Neuronal stem cell (in vitro differentiated cells): Measurements from ENCODE around the gene RASSF7.

ENCODE experiments used
- DNase-seq: peaks from one replicate; pipeline ENCODE4 v3.0.0-alpha.2; 2013; ENCODE audit warnings: low spot score
- H2AFZ ChIP-seq: one replicate; pipeline ENCODE4 v1.6.1; 2013; ENCODE audit warnings: mild to moderate bottlenecking, low read length, inconsistent platforms
- H2AK5ac ChIP-seq: 2 replicates; pipeline ENCODE4 v1.6.1; 2013; ENCODE audit warnings: low read depth, mild to moderate bottlenecking, inconsistent platforms, low read length, moderate library complexity, mixed read lengths
- H2BK120ac ChIP-seq: 2 replicates; pipeline ENCODE4 v1.6.1; 2013; ENCODE audit warnings: low read depth, mild to moderate bottlenecking, inconsistent platforms, low read length, moderate library complexity, mixed read lengths
- H2BK12ac ChIP-seq: one replicate; pipeline ENCODE4 v1.6.1; 2013; ENCODE audit warnings: low read length, inconsistent platforms
- H2BK15ac ChIP-seq: 2 replicates; pipeline ENCODE4 v1.6.1; 2013; ENCODE audit warnings: mild to moderate bottlenecking, low read length, inconsistent platforms, mixed read lengths
- H2BK5ac ChIP-seq: one replicate; pipeline ENCODE4 v1.6.1; 2013; ENCODE audit warnings: inconsistent platforms, mild to moderate bottlenecking, low read length, moderate library complexity
- H3K14ac ChIP-seq: one replicate; pipeline ENCODE4 v1.6.1; 2013; ENCODE audit warnings: low read length, inconsistent platforms
- H3K18ac ChIP-seq: 2 replicates; pipeline ENCODE4 v1.6.1; 2013; ENCODE audit warnings: low read length, inconsistent platforms
- H3K23ac ChIP-seq: 2 replicates; pipeline ENCODE4 v1.6.1; 2013; ENCODE audit warnings: low read depth, mild to moderate bottlenecking, mixed read lengths, low read length, inconsistent platforms; ENCODE audit not compliant: poor library complexity
- H3K27ac ChIP-seq: replicated peaks from 3 replicates; pipeline ENCODE4 v1.5.1; 2013; ENCODE audit warnings: low read length, inconsistent platforms
- H3K27me3 ChIP-seq, 3 experiments: 2 replicates each; pipeline ENCODE4 v1.6.1; 2013; ENCODE audit warnings: low read length in 3 of 3, mild to moderate bottlenecking in 2 of 3, inconsistent platforms in 1 of 3, low read depth in 1 of 3, mixed read lengths in 1 of 3, moderate library complexity in 1 of 3; ENCODE audit not compliant: control insufficient read depth in 3 of 3, insufficient read depth in 3 of 3
- H3K36me3 ChIP-seq, 2 donors: replicated peaks in 1 of 2; 2 replicates each; pipeline ENCODE4 v1.6.1; 2013; ENCODE audit warnings: low read length in 2 of 2; ENCODE audit not compliant: control insufficient read depth in 2 of 2, insufficient read depth in 2 of 2
- H3K4ac ChIP-seq: 2 replicates; pipeline ENCODE4 v1.6.1; 2013; ENCODE audit warnings: inconsistent platforms, mild to moderate bottlenecking, low read length, moderate library complexity
- H3K4me1 ChIP-seq, 2 donors: 1 replicate in 1 of 2; 2 replicates in 1 of 2; pipeline ENCODE4 v1.6.1; 2013; ENCODE audit warnings: low read length in 2 of 2, low read depth in 1 of 2; ENCODE audit not compliant: control insufficient read depth in 2 of 2, insufficient read depth in 1 of 2
- H3K4me2 ChIP-seq: one replicate; pipeline ENCODE4 v1.6.1; 2013; ENCODE audit warnings: mild to moderate bottlenecking, low read length, inconsistent platforms; ENCODE audit not compliant: insufficient read depth, poor library complexity, severe bottlenecking
- H3K4me3 ChIP-seq, 2 donors: 2 replicates each; pipeline ENCODE4 v1.5.1; 2013; ENCODE audit warnings: low read length in 2 of 2, mild to moderate bottlenecking in 2 of 2, inconsistent platforms in 1 of 2, moderate library complexity in 1 of 2
- H3K79me1 ChIP-seq: one replicate; pipeline ENCODE4 v1.6.1; 2013; ENCODE audit warnings: low read depth, mild to moderate bottlenecking, inconsistent platforms, low read length, moderate library complexity
- H3K9ac ChIP-seq: one replicate; pipeline ENCODE4 v1.6.1; 2013; ENCODE audit warnings: mild to moderate bottlenecking, low read depth, low read length, inconsistent platforms; ENCODE audit not compliant: poor library complexity
- H3K9me3 ChIP-seq, 2 donors: replicated peaks in 1 of 2; 2 replicates each; pipeline versions ENCODE3 to v1.6.1; 2013; ENCODE audit warnings: low read length in 2 of 2, mild to moderate bottlenecking in 2 of 2, inconsistent platforms in 1 of 2, low read depth in 1 of 2, mixed read lengths in 1 of 2, moderate library complexity in 1 of 2; ENCODE audit not compliant: control insufficient read depth in 2 of 2, insufficient read depth in 1 of 2
- H4K8ac ChIP-seq: one replicate; pipeline ENCODE4 v1.6.1; 2013; ENCODE audit warnings: low read depth, mild to moderate bottlenecking, inconsistent platforms, low read length, moderate library complexity
- H4K91ac ChIP-seq: one replicate; pipeline ENCODE4 v1.6.1; 2013; ENCODE audit warnings: low read length, low read depth, mild to moderate bottlenecking, inconsistent platforms; ENCODE audit not compliant: poor library complexity
- WGBS, 2 donors: extraction: QIAGEN DNeasy Blood & Tissue Kit; methylation state at CpG; one replicate each; pipeline ENCODE4 v1.1.7; 2013; ENCODE audit warnings: missing lambda C conversion rate in 2 of 2, mixed read lengths in 1 of 2; ENCODE audit not compliant: insufficient read length in 2 of 2, insufficient replicate concordance in 1 of 2; ENCODE audit errors: extremely low coverage in 2 of 2; 5-methylcytosine and 5-hydroxymethylcytosine counted together

Gene RASSF7

DNA sequence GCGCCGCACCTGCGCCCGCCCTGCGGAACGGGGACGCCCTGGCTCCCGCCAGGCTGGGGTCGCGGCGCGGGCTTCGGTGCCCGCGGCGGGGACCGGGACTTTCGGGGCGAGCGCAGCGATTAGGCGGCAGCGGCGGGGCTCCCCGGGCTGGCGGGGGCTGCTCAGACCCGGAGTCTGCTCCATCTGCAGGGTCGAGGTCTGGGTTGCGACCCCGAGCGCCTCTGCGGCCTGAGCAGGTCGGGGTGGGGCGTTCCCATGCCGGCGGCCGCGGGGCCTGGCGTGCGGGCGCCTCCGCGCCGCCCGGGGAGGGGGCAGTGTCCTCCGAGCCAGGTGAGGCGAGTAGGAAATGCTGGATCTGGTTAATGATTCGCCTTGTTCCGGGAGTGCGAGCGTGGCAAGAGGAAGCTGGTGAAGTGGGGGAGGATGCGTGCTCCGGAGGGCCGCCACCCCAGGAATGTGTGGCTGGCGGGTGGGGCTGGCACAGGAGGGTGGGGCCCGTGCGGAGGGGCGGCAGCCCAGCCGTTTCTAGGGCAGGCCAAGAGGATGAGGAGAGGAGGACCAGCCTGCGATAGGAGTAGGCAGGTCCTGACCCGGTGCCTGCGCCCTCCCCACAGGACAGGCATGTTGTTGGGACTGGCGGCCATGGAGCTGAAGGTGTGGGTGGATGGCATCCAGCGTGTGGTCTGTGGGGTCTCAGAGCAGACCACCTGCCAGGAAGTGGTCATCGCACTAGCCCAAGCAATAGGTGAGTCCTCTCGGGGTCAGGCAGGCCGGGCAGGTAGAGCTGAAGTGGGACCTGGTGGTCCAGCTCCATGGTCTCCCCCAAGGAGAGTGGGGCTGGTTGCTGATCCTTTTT lies 606 bp downstream of the RASSF7 start:
- Histone ChIP-seq H2BK5ac (peak overlapping the region; percentile 87), H3K27me3 (peaks cover 8 to 42% (median 20%) of the 10 kb centered on the region in 3 experiments), H3K79me1 (peaks cover 15% of the 10 kb centered on the region), H2BK15ac (peak overlapping the region; percentile 16), H2BK12ac (no peak overlapping the region), H4K91ac (no peak overlapping the region), H3K18ac (peak overlapping the region; percentile 92), H3K4me2 (peak overlapping the region; percentile 94), H3K9ac (peak overlapping the region; percentile 84), H2AK5ac (peak overlapping the region; percentile 68), H2BK120ac (no peak overlapping the region), H3K4me3 (peak overlapping the region; percentile 70 to 97), H3K36me3 (peaks cover 0 to 4% of the 10 kb centered on the region in 2 donors), H4K8ac (no peak overlapping the region), H3K23ac (peak overlapping the region; percentile 43), H3K4me1 (peaks cover 19 to 20% of the 10 kb centered on the region in 2 donors), H3K14ac (peak overlapping the region; percentile 38), H2AFZ (peak overlapping the region; percentile 99), H3K4ac (no peak overlapping the region), H3K9me3 (peaks cover 0 to 4% of the 10 kb centered on the region in 2 donors), H3K27ac (no peak overlapping the region)
- no CpG with 5 or more reads among the region's 67 CpGs for WGBS, 2 donors
- no peak for DNase-seq

- WGBS, 2 donors, result no CpG with 5 or more reads among the region's 29 CpGs
- Histone ChIP-seq H2AFZ (no peak overlapping the region), H3K4ac (no peak overlapping the region), H3K4me1 (peaks cover 17 to 21% of the 10 kb centered on the region in 2 donors), H3K27me3 (peaks cover under 1 to 35% (median 12%) of the 10 kb centered on the region in 3 experiments), H2BK15ac (no peak overlapping the region), H3K18ac (no peak overlapping the region), H3K4me2 (no peak overlapping the region), H3K14ac (no peak overlapping the region), H4K8ac (no peak overlapping the region), H3K79me1 (peaks cover 16% of the 10 kb centered on the region), H3K9me3 (peaks cover 0 to under 1% of the 10 kb centered on the region in 2 donors), H2AK5ac (peak overlapping the region; percentile 68), H2BK120ac (no peak overlapping the region), H4K91ac (no peak overlapping the region), H2BK12ac (peak overlapping the region; percentile 10), H3K23ac (peak overlapping the region; percentile 43), H2BK5ac (no peak overlapping the region), H3K4me3 (peak overlapping the region in 1 of 2 donors; percentile 70), H3K9ac (peak overlapping the region; percentile 84), H3K27ac (no peak overlapping the region), H3K36me3 (peaks cover 4% of the 10 kb centered on the region in 2 donors)
- DNase-seq, result no peak
Measured at GRCh38 chr11:562046-562645, 1.4 kb downstream of the RASSF7 start.

DNA sequence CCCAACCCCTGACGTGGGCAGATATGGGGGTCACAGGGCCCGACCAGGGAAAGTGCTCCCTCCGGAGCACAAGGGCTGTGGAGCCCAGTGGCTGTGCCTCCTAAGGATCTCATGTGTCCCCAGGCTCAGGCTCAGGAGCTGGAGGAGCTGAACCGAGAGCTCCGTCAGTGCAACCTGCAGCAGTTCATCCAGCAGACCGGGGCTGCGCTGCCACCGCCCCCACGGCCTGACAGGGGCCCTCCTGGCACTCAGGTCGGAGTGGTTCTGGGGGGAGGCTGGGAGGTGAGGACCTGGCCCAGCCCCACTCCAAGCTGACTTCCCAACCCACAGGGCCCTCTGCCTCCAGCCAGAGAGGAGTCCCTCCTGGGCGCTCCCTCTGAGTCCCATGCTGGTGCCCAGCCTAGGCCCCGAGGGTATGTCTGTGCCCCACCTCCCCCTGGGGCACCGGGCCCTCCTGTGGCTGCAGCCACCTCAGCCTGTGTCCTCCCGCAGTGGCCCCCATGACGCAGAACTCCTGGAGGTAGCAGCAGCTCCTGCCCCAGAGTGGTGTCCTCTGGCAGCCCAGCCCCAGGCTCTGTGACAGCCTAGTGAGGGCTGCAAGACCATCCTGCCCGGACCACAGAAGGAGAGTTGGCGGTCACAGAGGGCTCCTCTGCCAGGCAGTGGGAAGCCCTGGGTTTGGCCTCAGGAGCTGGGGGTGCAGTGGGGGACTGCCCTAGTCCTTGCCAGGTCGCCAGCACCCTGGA lies 2.5 kb downstream of the RASSF7 start:
- Histone ChIP-seq H3K4me3 (no peak overlapping the region), H3K18ac (no peak overlapping the region), H2AK5ac (peak overlapping the region; percentile 21), H4K91ac (no peak overlapping the region), H3K79me1 (peaks cover 19% of the 10 kb centered on the region), H4K8ac (peak overlapping the region; percentile 17), H3K9ac (no peak overlapping the region), H3K14ac (no peak overlapping the region), H3K4ac (no peak overlapping the region), H3K36me3 (peaks cover 4 to 5% of the 10 kb centered on the region in 2 donors), H3K23ac (peak overlapping the region; percentile 73), H2BK12ac (peak overlapping the region; percentile 41), H3K9me3 (no peaks in the 10 kb centered on the region), H3K27me3 (peaks cover 0 to 24% (median under 1%) of the 10 kb centered on the region in 3 experiments), H2BK120ac (no peak overlapping the region), H3K4me2 (no peak overlapping the region), H2AFZ (no peak overlapping the region), H2BK5ac (peak overlapping the region; percentile 66), H3K27ac (no peak overlapping the region), H3K4me1 (peaks cover 23 to 28% of the 10 kb centered on the region in 2 donors), H2BK15ac (no peak overlapping the region)
- WGBS, 2 donors, result no CpG with 5 or more reads among the region's 18 CpGs
- no peak for DNase-seq
